NB4 (cell line): Measurements from ENCODE around the gene PRKG1.

Source experiments
- CTCF ChIP-seq: IDR thresholded peaks from one replicate; pipeline ENCODE4 v1.5.1; 2012; ENCODE audit warnings: low read depth, low read length
- MAX ChIP-seq: IDR thresholded peaks from 2 replicates; pipeline ENCODE4 v1.6.1; 2011; ENCODE audit warnings: low read depth, low read length
- POLR2A ChIP-seq: IDR thresholded peaks from 2 replicates; pipeline ENCODE4 v1.6.1; 2011; ENCODE audit warnings: mild to moderate bottlenecking; ENCODE audit not compliant: insufficient read length; ENCODE audit errors: extremely low read depth

GRCh38 chr10:52082307-52082706, 1008.0 kb downstream of the PRKG1 start:
- no peak for TF ChIP-seq CTCF
- no peak for TF ChIP-seq POLR2A
- TF ChIP-seq MAX = no peak
